B cell (primary cell): ENCODE results near the gene LRRC36. TPM values are rescaled to one million over a fixed set of nuclear protein-coding genes. Genes with fewer than 3 reads are reported as not detected.
A peak's percentile ranks its signal among the peaks of the same experiment; 100 is the strongest.

Source experiments
- ATAC-seq: fragments of 200-7000 bp; cut with Tn5 transposase; one replicate; pipeline ENCODE4 v1.10.0; 2021; ENCODE audit warnings: low read depth, mild to moderate bottlenecking, moderate number of reproducible peaks, moderate library complexity
- CTCF ChIA-PET: fragments of 350-600 bp; sonication (Branson Sonifier 250); formaldehyde crosslinking; loops from one replicate; lab custom pipeline; 2021; ENCODE audit warnings: antibody characterized with exemption, inconsistent platforms; lab: Charles Lee
- POLR2A ChIA-PET: fragments of 350-600 bp; sonication (Branson Sonifier 250); formaldehyde crosslinking; loops from one replicate; lab custom pipeline; 2021; ENCODE audit warnings: antibody characterized with exemption; lab: Charles Lee
- DNase-seq: peaks from one replicate; pipeline ENCODE4 v3.0.0; 2013
- H2AFZ ChIP-seq: 2 replicates; pipeline ENCODE4 v1.6.1; 2012; ENCODE audit warnings: mild to moderate bottlenecking, low read depth, low read length; ENCODE audit not compliant: insufficient read depth, poor library complexity, severe bottlenecking
- H3K27ac ChIP-seq, 2 donors: 1 replicate in 1 of 2; 2 replicates in 1 of 2; pipeline ENCODE4 v1.5.1; 2012 to 2013; ENCODE audit warnings: low read length in 2 of 2, mild to moderate bottlenecking in 2 of 2, moderate library complexity in 1 of 2
- H3K27me3 ChIP-seq, 4 experiments: fragments of 200-600 bp in 1 of 4; sonication (generic) in 1 of 4; replicated peaks in 1 of 4; 1 replicate in 2 of 4; 2 replicates in 2 of 4; pipeline versions ENCODE4 v1.6.1 to v1.7.0; 2013 to 2016; ENCODE audit warnings: low read length in 3 of 4, mild to moderate bottlenecking in 2 of 4, mixed read lengths in 1 of 4, moderate library complexity in 1 of 4; ENCODE audit not compliant: insufficient read depth in 4 of 4, control insufficient read depth in 3 of 4; ENCODE audit errors: control extremely low read depth in 1 of 4
- H3K36me3 ChIP-seq, 2 experiments: replicated peaks in 1 of 2; 1 replicate in 1 of 2; 2 replicates in 1 of 2; pipeline versions ENCODE4 v1.6.1 to v1.7.1; 2013; ENCODE audit warnings: low read length in 1 of 2; ENCODE audit not compliant: insufficient read depth in 2 of 2, control insufficient read depth in 1 of 2; ENCODE audit errors: control extremely low read depth in 1 of 2, extremely low read depth in 1 of 2
- H3K4me1 ChIP-seq, 2 donors: fragments of 200-600 bp in 1 of 2; sonication (generic) in 1 of 2; 1 replicate in 1 of 2; 2 replicates in 1 of 2; pipeline versions ENCODE4 v1.5.1 to v1.6.1; 2013 to 2017; ENCODE audit warnings: low read length in 2 of 2; ENCODE audit not compliant: control insufficient read depth in 2 of 2, insufficient read depth in 2 of 2
- H3K4me2 ChIP-seq: replicated peaks from 2 replicates; pipeline ENCODE3; 2012; ENCODE audit warnings: mild to moderate bottlenecking, low read depth, low read length; ENCODE audit not compliant: poor library complexity, severe bottlenecking
- H3K4me3 ChIP-seq, 5 experiments: fragments of 200-600 bp in 1 of 5; sonication (generic) in 1 of 5; 1 replicate in 3 of 5; 2 replicates in 2 of 5; pipeline versions ENCODE4 v1.5.1 to v1.7.0; 2011 to 2016; ENCODE audit warnings: low read length in 4 of 5, mild to moderate bottlenecking in 4 of 5, low read depth in 2 of 5, control low read depth in 1 of 5, moderate library complexity in 1 of 5; ENCODE audit not compliant: insufficient read depth in 1 of 5; ENCODE audit errors: control extremely low read depth in 1 of 5, extremely low read depth in 1 of 5
- H3K79me2 ChIP-seq: fragments of 200-600 bp; sonication (generic); one replicate; pipeline ENCODE4 v1.6.0; 2016; ENCODE audit warnings: low read length; ENCODE audit not compliant: control insufficient read depth, insufficient read depth
- H3K9ac ChIP-seq: fragments of 200-600 bp; sonication (generic); 2 replicates; pipeline ENCODE4 v1.6.1; 2017; ENCODE audit warnings: mild to moderate bottlenecking, low read length, moderate library complexity
- H3K9me3 ChIP-seq, 3 donors: one replicate each; pipeline versions ENCODE4 v1.6.1 to v1.7.1; 2013; ENCODE audit warnings: low read length in 2 of 3; ENCODE audit not compliant: control insufficient read depth in 2 of 3, insufficient read depth in 1 of 3; ENCODE audit errors: control extremely low read depth in 1 of 3
- H4K20me1 ChIP-seq: 2 replicates; pipeline ENCODE4 v1.6.0; 2012; ENCODE audit warnings: mild to moderate bottlenecking, low read length; ENCODE audit not compliant: insufficient read depth, control insufficient read depth, poor library complexity, severe bottlenecking
- H3K27ac Mint-ChIP-seq: one replicate; pipeline ENCODE4 v1.8.0; 2021; ENCODE audit warnings: mixed read lengths
- H3K27me3 Mint-ChIP-seq: one replicate; pipeline ENCODE4 v1.8.0; 2021; ENCODE audit warnings: mixed read lengths
- H3K4me1 Mint-ChIP-seq: one replicate; pipeline ENCODE4 v1.8.0; 2021; ENCODE audit warnings: mixed read lengths
- H3K4me3 Mint-ChIP-seq: one replicate; pipeline ENCODE4 v1.8.0; 2021; ENCODE audit warnings: mixed read lengths
- H3K9me3 Mint-ChIP-seq: one replicate; pipeline ENCODE4 v1.8.0; 2022; ENCODE audit warnings: mixed read lengths; ENCODE audit not compliant: insufficient read depth
- EZH2 ChIP-seq: IDR thresholded peaks from 2 replicates; pipeline ENCODE4 v1.6.1; 2012; ENCODE audit warnings: borderline replicate concordance, low read depth, mild to moderate bottlenecking, moderate library complexity, low read length; ENCODE audit not compliant: insufficient read depth, poor library complexity, severe bottlenecking
- WGBS: methylation state at CpG from one replicate; pipeline ENCODE4 v1.1.5; 2013; ENCODE audit warnings: missing lambda C conversion rate; ENCODE audit not compliant: insufficient coverage; 5-methylcytosine and 5-hydroxymethylcytosine counted together
- intact Hi-C: fragments of 100-400 bp; cut with micrococcal nuclease; formaldehyde crosslinking; loops from one replicate; pipeline ENCODE4 v1.10.0; 2022
- polyA plus RNA-seq: library from polyadenylated mRNA; depleted of rRNA; stranded (reverse); fragments of >200 nt; gene quantifications from 2 replicates; pipeline ENCODE4 v1.2.3, GENCODE V29; 2012
- total RNA-seq, 2 donors: library from RNA; stranded (reverse); fragments of 120-200 nt in 1 of 2; gene quantifications; 1 replicate in 1 of 2; 2 replicates in 1 of 2; pipeline versions ENCODE4 v1.2.3 to v1.2.4, GENCODE V29; 2013 to 2022
- TF ChIP-seq, protein P1 (sequence below): fragments of 200-600 bp; IDR thresholded peaks from one replicate; pipeline ENCODE4 v1.8.0; 2022; ENCODE audit warnings: antibody characterized with exemption, mild to moderate bottlenecking

The LRRC36 gene
- total and polyA plus RNA-seq, 2 donors (not counting 1 experiment from before 2014, with no cell fraction given), result 0.98 TPM; not detected in 1

DNA sequence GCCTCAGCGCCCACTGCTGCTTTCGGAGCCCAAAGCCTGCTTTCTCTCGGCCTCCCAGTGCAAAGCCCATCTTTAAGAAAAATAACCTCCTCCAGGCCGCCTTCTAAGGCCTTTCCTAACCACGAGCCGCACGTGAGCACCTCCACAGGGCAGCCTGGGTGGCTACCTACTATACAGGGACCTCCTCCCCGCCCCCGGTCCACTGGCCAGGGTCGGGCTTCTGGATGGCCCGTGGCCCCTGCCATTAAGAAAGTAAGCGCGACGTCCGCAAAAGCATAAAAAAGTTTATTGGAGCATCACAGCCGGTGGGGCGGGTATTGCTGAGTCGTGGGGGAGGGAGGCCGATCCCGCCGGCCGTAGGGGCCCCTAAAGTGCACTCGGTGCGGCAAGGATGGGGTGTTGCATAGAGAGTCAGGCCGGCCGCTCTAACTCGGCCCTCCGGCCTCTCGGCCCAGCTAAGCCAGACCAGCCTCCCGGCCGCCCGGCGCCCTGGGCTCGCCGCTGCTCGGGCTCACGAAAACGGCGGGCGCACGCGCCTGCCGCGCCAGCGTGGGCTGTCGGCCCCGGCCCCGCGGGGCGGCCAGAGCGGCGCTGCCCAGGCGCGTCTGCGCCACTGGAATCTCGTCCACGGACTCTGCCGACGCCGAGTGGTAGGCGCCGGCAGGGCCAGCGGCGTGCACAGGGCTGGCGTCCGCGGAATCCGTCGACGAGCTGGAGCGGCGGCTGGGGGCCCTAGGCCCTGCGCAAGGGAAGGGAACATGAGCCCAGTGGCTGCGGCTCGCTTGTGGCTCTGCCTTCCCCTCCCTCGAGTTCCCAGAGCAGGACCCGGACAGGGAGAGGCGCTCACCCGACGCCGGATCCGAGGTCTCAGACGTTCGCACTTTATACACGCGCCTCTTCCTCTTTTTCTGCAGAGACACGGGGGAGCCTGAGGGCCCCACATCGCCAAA is 67.8 kb downstream of the LRRC36 start:
- 7% methylated on average over 76 of the region's 88 CpGs for WGBS
- POLR2A ChIA-PET, result interaction anchor here (0.7 kb wide), 1 partner anchor 239 kb away, joined by 3 read pairs; no protein-coding TSS in a partner anchor
- Histone ChIP-seq H4K20me1 (no peaks in the 10 kb centered on the region), H3K27me3 (peaks cover 0 to 49% (median 31%) of the 10 kb centered on the region in 4 experiments), H3K4me3 (peak overlapping the region in 4 of 5 experiments; percentile 8 to 39 (median 27)), H3K79me2 (no peaks in the 10 kb centered on the region), H3K4me2 (peak overlapping the region; percentile 85), H3K9ac (peak overlapping the region; percentile 45), H3K4me1 (peaks cover 35 to 39% of the 10 kb centered on the region in 2 donors), H2AFZ (peak overlapping the region; percentile 73), H3K27ac (no peak overlapping the region), H3K9me3 (peaks cover 0 to 18% (median 0%) of the 10 kb centered on the region in 3 donors), H3K36me3 (no peaks in the 10 kb centered on the region)
- TF ChIP-seq, protein P1, sequence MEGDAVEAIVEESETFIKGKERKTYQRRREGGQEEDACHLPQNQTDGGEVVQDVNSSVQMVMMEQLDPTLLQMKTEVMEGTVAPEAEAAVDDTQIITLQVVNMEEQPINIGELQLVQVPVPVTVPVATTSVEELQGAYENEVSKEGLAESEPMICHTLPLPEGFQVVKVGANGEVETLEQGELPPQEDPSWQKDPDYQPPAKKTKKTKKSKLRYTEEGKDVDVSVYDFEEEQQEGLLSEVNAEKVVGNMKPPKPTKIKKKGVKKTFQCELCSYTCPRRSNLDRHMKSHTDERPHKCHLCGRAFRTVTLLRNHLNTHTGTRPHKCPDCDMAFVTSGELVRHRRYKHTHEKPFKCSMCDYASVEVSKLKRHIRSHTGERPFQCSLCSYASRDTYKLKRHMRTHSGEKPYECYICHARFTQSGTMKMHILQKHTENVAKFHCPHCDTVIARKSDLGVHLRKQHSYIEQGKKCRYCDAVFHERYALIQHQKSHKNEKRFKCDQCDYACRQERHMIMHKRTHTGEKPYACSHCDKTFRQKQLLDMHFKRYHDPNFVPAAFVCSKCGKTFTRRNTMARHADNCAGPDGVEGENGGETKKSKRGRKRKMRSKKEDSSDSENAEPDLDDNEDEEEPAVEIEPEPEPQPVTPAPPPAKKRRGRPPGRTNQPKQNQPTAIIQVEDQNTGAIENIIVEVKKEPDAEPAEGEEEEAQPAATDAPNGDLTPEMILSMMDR, result no peak
- peak; percentile 70 for TF ChIP-seq EZH2
- Mint-ChIP-seq H3K4me1 (peaks cover 28% of the 10 kb centered on the region), H3K9me3 (no peaks in the 10 kb centered on the region), H3K4me3 (peak overlapping the region; percentile 85), H3K27me3 (peaks cover 32% of the 10 kb centered on the region), H3K27ac (peak overlapping the region; percentile 10)
- intact Hi-C loops, result loop anchor here (2.0 to 10.0 kb wide), 2 partner anchors 22 to 50 kb away; partner anchors contain the start of gene ZDHHC1
- ATAC-seq (peak; percentile 12), DNase-seq (peak; percentile 68)
- CTCF ChIA-PET, result interaction anchor here (1.0 to 1.2 kb wide), 2 partner anchors 45 to 134 kb away, joined by 3 to 5 read pairs; no protein-coding TSS in a partner anchor
